Stimulated activated CD8-positive, alpha-beta memory T cell treated with anti-CD3 and anti-CD28 coated beads, Interleukin-4, amount 100 ng/mL, for 1 hour (primary cell): Measurements from ENCODE around the gene CACNA1H.

Source experiments
- DNase-seq, 2 donors: peaks; one replicate each; pipeline ENCODE4 v3.0.0-alpha.2; 2020; ENCODE audit warnings: low read depth in 2 of 2, low spot score in 1 of 2

CACNA1H gene

GRCh38 chr16:1152651-1153259 lies at the start of gene CACNA1H:
TSS of gene CACNA1H (plus strand) at chr16:1153106. CDS start at chr16:1153738, 632 bp downstream.
- peak; percentile 14 to 24 for DNase-seq

DNA sequence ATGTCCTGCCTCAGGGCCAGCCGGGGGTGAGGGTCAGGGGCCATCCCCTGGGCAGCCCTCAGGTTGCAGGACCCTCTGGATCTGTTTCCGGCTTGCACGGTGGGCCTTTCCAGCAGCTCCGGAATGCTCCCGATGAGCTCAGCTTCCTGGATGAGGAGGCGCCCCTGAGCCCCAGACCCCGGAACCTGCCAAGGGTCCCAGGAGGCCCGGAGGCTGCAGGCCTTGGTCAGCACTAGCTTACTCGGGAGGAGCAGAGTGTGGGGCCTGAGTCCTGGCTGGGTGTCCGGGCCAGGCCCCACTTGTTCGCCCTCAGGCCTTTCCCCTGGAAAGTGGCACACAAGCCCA lies 49.3 kb upstream of the CACNA1H start:
- no peak for DNase-seq

DNA sequence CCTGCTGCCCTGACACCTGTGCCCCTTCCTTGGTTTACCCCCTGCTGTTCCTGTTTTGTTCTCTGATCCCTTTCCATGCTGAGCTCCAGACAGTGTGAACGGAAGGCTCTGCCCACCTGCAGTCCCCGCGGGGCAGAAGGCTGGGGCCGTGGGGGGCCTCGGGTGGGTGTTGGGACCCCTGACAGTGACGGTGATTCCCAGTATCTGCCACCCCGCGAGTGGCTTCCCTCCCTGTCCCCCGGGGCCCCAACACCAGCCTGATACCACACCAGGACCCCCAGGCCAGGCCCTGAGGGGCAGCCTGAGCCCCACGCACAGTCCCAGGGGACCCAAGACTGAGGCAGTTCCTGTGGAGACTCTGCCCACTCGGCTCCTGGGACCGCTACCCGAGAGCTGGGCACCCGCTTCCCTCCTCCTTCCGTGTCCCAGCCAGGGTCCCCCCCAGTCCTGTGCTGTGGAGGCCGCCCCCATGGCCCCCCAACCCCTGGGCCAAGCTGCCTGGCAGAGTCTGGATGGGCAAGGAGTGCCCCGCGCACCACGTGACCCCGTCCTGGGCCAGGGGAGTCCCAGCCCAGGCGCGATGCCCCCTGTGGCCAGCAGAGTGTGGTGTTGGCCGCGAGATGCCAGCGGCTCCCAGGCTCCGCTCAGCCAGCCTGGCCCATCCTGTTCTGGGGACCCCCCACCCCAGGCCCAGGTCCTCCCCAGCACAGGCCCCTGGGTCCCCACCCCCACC lies 46.9 kb upstream of the CACNA1H start:
- DNase-seq = peak in 1 of 2 donors; percentile 8

DNA sequence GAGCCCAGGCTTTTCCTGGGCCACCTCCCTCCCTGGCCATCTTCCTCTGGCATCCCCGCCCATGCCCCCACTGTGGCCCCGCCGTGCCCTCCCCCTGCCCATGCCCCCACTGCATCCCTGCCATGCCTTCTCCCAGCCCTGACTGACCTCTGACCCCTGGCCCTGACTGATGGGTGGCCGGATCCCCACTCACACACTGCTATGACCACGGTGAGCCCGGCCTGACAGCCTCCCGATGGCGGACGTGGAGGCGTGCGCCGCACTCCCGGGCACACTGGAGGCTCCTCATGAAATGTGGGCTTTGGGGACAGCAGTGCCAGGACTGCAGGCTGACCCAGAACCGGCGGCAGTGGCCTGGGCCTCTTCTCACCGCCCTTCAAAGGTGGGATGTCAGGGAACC lies 46.2 kb upstream of the CACNA1H start:
- DNase-seq = no peak

DNA sequence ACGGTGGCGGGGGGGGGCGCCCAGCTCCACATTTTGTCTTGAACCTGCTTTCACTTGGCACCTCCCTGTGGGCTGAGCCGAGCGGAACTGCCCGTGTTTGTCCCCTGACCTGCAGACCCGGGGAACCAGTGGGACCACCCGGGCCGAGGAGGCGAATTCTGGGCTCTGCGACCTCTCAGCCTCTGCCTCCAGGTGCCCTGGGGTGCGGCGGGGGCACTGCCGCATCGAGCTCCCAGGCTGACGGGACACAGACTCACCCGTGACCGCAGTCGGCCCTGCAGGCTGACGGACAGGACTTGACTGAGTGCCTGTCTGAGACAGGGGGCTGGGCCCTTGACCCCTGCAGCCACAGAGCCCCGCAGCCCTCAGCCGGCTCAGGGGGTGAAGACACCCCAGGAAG lies 45.8 kb upstream of the CACNA1H start:
- no peak for DNase-seq

- no peak for DNase-seq
Observed at GRCh38 chr16:1107731-1108130, 45.2 kb upstream of the CACNA1H start.

- no peak for DNase-seq
Observed at GRCh38 chr16:1108299-1109252, 44.3 kb upstream of the CACNA1H start.

DNA sequence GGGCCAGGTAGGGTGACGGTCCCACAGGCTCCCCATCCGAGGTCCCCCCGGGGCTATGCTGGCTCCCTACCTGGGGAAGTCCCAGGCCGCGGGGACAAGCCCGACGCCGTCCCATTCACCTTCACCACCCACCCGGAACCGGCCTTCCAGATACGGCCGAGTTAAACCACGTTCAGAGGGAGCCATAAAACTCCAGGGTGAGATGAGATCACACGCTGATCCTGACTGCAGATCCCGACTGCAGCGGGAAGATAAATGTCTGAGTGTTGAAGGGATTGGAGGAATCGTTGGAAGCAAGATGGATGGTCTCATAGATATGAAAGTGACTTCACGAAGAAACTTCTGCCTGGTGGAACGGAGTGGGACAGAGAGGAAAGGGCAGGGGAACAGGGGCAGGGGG lies 43.3 kb upstream of the CACNA1H start:
- no peak for DNase-seq

DNA sequence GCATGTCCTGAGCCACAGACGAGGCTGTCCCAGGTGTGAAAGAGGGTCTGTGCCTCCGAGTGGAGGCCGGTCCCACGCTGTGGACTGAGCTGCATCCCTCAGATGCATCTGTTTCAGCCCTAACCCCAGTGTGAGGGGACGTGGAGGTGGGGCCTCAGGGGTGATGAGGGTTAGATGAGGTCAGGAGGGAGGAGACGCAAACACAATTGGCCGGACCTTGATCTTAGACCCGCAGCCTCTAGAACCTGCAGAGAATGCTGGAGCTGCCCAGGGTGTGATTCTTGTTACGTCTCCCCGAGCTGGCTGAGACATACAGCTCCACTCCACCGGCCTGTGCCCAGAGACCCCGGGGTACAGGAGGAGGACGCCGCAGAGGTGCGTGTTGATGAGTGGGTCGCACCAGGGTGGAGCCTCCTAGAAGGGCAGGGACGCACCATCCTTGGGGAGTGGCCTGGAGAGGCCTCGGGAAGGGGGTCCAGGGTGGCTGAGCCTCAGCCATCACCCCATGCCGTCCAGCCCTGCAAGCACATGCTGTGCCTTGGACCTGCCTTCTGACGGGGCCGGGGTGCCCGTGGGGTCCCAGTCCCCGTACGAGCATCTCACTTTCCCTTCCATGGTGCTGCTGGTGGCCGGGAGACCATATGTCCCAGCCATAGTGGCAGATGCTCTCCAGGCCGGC lies 40.3 kb upstream of the CACNA1H start:
- DNase-seq = no peak

- no peak for DNase-seq
Observed at GRCh38 chr16:1113489-1113888, 39.4 kb upstream of the CACNA1H start.

GRCh38 chr16:1113889-1114526 lies 38.9 kb upstream of the CACNA1H start:
- no peak for DNase-seq

DNA sequence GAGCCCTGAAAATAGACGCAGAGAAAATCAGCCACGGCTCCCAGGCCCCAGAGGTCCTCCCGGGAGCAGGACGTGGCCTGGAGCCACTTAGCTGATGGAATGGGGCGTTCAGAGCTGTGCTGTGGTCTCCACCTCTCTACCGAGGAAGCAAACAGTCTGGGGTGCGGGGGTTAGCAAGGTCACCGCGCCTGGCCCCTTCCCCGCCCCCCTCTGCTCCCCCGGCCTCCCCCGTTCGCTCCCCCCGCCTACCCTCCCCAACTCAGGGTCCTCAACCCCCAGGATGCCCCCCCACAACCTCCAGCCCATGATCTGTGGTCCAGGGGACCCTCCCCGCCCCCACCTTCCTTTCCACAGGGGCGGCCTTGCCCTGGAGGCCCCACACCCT lies 36.2 kb upstream of the CACNA1H start:
- no peak for DNase-seq

GRCh38 chr16:1117176-1117900 lies 35.6 kb upstream of the CACNA1H start:
- no peak for DNase-seq

DNA sequence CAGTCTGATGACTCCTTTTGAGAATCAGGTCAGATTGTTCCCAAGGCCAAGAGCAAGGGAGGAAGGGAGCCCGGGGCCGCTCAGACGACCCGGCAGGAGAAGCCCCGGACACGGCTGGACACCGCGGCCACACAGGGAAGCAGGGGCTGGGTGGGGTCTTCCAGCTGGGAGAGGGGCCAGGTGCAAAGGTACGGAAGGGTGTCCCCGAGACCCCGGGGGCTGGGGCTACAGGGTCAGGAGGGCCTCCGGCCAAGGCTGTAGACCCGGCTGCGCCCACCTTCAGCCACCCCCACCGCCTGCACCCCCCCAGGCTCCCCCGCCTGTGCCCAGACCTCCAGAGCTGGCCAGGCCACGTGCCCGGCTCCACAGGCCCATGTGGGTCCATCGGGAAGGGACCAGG lies 35.0 kb upstream of the CACNA1H start:
- no peak for DNase-seq

GRCh38 chr16:1119129-1119528 lies 33.8 kb upstream of the CACNA1H start:
- no peak for DNase-seq

DNA sequence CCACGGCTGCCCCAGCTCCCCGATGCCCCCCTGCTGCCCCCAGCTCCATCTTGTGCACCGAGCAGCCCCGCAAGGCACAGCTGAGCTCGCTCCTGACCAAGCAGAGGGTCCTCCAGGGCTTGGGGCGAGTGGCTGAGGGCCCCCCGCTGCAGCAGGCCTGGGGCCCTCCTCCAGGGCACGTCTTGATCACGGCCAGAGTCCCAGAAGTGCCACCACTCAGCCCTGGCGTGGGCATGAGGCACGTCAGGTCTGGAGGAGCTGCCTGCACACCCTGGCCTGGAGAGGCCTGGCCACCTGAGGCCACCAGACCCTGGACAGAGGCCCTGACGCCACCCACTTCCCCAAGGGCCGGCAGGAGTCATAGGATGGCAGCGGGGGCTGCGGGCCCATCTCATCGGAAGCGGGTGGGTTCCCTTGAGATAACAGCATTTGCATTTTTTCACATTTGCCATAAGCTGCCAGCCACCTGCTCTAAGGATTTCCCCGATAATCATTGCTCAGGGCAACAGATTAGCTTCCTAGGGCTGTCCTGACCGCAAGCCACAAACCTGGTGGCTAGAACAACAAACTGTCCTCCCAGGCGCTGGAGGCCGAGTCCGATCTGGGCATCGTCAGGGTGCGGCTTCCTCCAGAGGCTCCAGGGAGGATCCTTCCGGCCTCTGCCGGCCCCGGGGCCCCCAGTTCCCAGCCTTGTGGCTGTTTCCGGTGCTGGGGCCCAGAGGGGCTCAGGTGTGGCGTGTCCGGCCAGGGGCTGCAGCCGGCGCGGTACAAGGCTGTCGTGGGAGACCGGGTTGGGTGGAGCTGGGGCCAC lies 32.9 kb upstream of the CACNA1H start:
- no peak for DNase-seq

- DNase-seq = no peak
Observed at GRCh38 chr16:1120577-1120941, 32.3 kb upstream of the CACNA1H start.

GRCh38 chr16:1121009-1121408 lies 31.9 kb upstream of the CACNA1H start:
- no peak for DNase-seq

- DNase-seq = no peak
Observed at GRCh38 chr16:1121601-1122397, 31.1 kb upstream of the CACNA1H start.
